ENCODE results near the gene POU6F2.
"Not testable (repeated sequence)": the region's sequence is repeated elsewhere in the genome, so short reads cannot be mapped to it uniquely, and the experiment has no call there.

The POU6F2 gene

GRCh38 chr7:39005036-39005435 lies 27.3 kb downstream of the POU6F2 start:
- no peak for DNase-seq (ENCODE audit: low read depth in 1 of 2, low spot score in 1 of 2)
- TF ChIP-seq CTCF (IDR thresholded peaks at IDR 0.05; ENCODE audit: insufficient read depth, low read length) = no peak
- TF ChIP-seq GABPA (IDR thresholded peaks at IDR 0.05; ENCODE audit: low read depth) = no peak
- no peak for TF ChIP-seq SPI1 (IDR thresholded peaks at IDR 0.05; ENCODE audit: borderline replicate concordance, low read depth)
- no peak for TF ChIP-seq REST (IDR thresholded peaks at IDR 0.05; ENCODE audit: insufficient replicate concordance, low read depth)
- no peak for TF ChIP-seq POLR2AphosphoS5 (IDR thresholded peaks at IDR 0.05; ENCODE audit: low read depth)
- Histone ChIP-seq H3K27me3 (ENCODE audit: insufficient read depth, poor library complexity, severe bottlenecking) (no peaks in the 10 kb centered on the region), H3K27ac (replicated peaks) (no peak overlapping the region), H3K4me3 (replicated peaks; ENCODE audit: insufficient read depth, low read length) (no peak overlapping the region)

- DNase-seq (ENCODE audit: low read depth in 1 of 2, low spot score in 1 of 2) = no peak
- no peaks in the 10 kb centered on the region for H3K27me3 ChIP-seq (ENCODE audit: insufficient read depth, poor library complexity, severe bottlenecking)
- H3K4me3 ChIP-seq (replicated peaks; ENCODE audit: insufficient read depth, low read length) = no peak overlapping the region
- TF ChIP-seq GABPA (IDR thresholded peaks at IDR 0.05; ENCODE audit: low read depth) = no peak
- TF ChIP-seq REST (IDR thresholded peaks at IDR 0.05; ENCODE audit: insufficient replicate concordance, low read depth) = no peak
- TF ChIP-seq CTCF (IDR thresholded peaks at IDR 0.05; ENCODE audit: insufficient read depth, low read length) = no peak
- no peak for TF ChIP-seq POLR2AphosphoS5 (IDR thresholded peaks at IDR 0.05; ENCODE audit: low read depth)
- TF ChIP-seq SPI1 (IDR thresholded peaks at IDR 0.05; ENCODE audit: borderline replicate concordance, low read depth) = no peak
- no peak overlapping the region for H3K27ac ChIP-seq (replicated peaks)
These were observed 27.8 kb downstream of the POU6F2 start for GRCh38 chr7:39005461-39005860.

GRCh38 chr7:39013049-39013939 lies 35.6 kb downstream of the POU6F2 start:
- not testable (repeated sequence) for DNase-seq (ENCODE audit: low read depth in 1 of 2, low spot score in 1 of 2); H3K4me3 ChIP-seq (replicated peaks; ENCODE audit: insufficient read depth, low read length); H3K27me3 ChIP-seq (ENCODE audit: insufficient read depth, poor library complexity, severe bottlenecking); H3K27ac ChIP-seq (replicated peaks)

DNA sequence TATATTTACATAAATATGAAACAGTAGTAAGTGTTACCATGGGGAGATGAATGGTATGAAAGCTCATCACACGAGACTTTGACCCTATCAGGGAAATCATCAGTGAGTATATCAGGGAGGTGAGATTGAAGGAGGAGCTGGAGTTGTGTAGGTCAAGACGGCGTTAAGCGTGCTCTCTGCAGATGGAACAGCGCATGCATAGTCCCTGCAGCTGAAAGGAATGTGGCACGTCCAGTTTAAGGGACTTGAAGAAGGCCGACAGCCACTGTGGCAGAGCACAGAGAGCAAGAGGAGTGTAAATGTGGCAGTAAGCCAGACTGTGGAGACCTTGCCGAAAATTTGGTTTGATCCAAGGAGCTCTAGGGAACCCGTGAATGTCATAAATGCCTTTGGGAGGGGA lies 38.9 kb downstream of the POU6F2 start:
- Histone ChIP-seq H3K4me3 (replicated peaks; ENCODE audit: insufficient read depth, low read length) (no peak overlapping the region), H3K27ac (replicated peaks) (no peak overlapping the region), H3K27me3 (ENCODE audit: insufficient read depth, poor library complexity, severe bottlenecking) (no peaks in the 10 kb centered on the region)
- no peak for DNase-seq (ENCODE audit: low read depth in 1 of 2, low spot score in 1 of 2)
- TF ChIP-seq CTCF (IDR thresholded peaks at IDR 0.05; ENCODE audit: insufficient read depth, low read length) = no peak
- no peak for TF ChIP-seq GABPA (IDR thresholded peaks at IDR 0.05; ENCODE audit: low read depth)
- no peak for TF ChIP-seq REST (IDR thresholded peaks at IDR 0.05; ENCODE audit: insufficient replicate concordance, low read depth)
- TF ChIP-seq POLR2AphosphoS5 (IDR thresholded peaks at IDR 0.05; ENCODE audit: low read depth) = no peak
- TF ChIP-seq SPI1 (IDR thresholded peaks at IDR 0.05; ENCODE audit: borderline replicate concordance, low read depth) = no peak

All from HL-60 (cell line).